Spleen (tissue), 11 donors: Measurements from ENCODE around the gene OR5H1. TPM values are rescaled to one million over a fixed set of nuclear protein-coding genes. Genes with fewer than 3 reads are reported as not detected.

Source experiments
- DNase-seq: peaks from one replicate; pipeline ENCODE4 v3.0.0-alpha.2; 2020
- H3K27ac ChIP-seq, 8 donors: fragments of 200-600 bp; sonication (generic) in 7 of 8; 1 replicate in 4 of 8; 2 replicates in 4 of 8; pipeline versions ENCODE4 v1.5.0 to v1.8.0; 2016 to 2021; ENCODE audit warnings: inconsistent platforms in 4 of 8, mild to moderate bottlenecking in 4 of 8, moderate library complexity in 1 of 8
- H3K27me3 ChIP-seq, 7 donors: fragments of 200-600 bp; sonication (generic) in 6 of 7; replicated peaks in 1 of 7; 1 replicate in 4 of 7; 2 replicates in 3 of 7; pipeline versions ENCODE4 v1.5.0 to v1.8.0; 2016 to 2021; ENCODE audit warnings: inconsistent platforms in 3 of 7, mild to moderate bottlenecking in 1 of 7
- H3K36me3 ChIP-seq, 6 donors: fragments of 200-600 bp; sonication (generic) in 5 of 6; 1 replicate in 4 of 6; 2 replicates in 2 of 6; pipeline versions ENCODE4 v1.5.0 to v1.8.0; 2016 to 2021; ENCODE audit warnings: inconsistent platforms in 2 of 6
- H3K4me1 ChIP-seq, 6 donors: fragments of 200-600 bp; sonication (generic) in 5 of 6; 1 replicate in 3 of 6; 2 replicates in 3 of 6; pipeline versions ENCODE4 v1.5.0 to v1.8.0; 2016 to 2021; ENCODE audit warnings: inconsistent platforms in 3 of 6
- H3K4me3 ChIP-seq, 8 donors: fragments of 200-600 bp; sonication (generic) in 7 of 8; 1 replicate in 4 of 8; 2 replicates in 4 of 8; pipeline versions ENCODE4 v1.5.0 to v1.8.0; 2016 to 2021; ENCODE audit warnings: inconsistent platforms in 4 of 8, mild to moderate bottlenecking in 4 of 8, moderate library complexity in 2 of 8
- H3K9me3 ChIP-seq, 8 donors: fragments of 200-600 bp; sonication (generic) in 7 of 8; 1 replicate in 4 of 8; 2 replicates in 4 of 8; pipeline versions ENCODE4 v1.5.0 to v1.8.0; 2016 to 2021; ENCODE audit warnings: inconsistent platforms in 4 of 8
- CTCF ChIP-seq, 11 experiments: fragments of 200-600 bp in 7 of 11; fragments of 450-650 bp in 4 of 11; sonication (generic) in 4 of 11; IDR thresholded peaks in 8 of 11; conservative IDR thresholded peaks in 3 of 11; 1 replicate in 7 of 11; 2 replicates in 4 of 11; pipeline versions ENCODE4 v1.4.0 to v1.8.0; 2016 to 2021; ENCODE audit warnings: antibody characterized with exemption in 11 of 11, inconsistent platforms in 4 of 11, mild to moderate bottlenecking in 1 of 11
- POLR2A ChIP-seq, 3 donors: fragments of 450-650 bp; IDR thresholded peaks; one replicate each; pipeline ENCODE4 v1.5.1; 2017; ENCODE audit warnings: antibody characterized with exemption in 3 of 3, mild to moderate bottlenecking in 1 of 3
- POLR2AphosphoS5 ChIP-seq, 3 donors: sonication (generic); formaldehyde crosslinking; IDR thresholded peaks; one replicate each; pipeline ENCODE4 v1.5.1; 2017; ENCODE audit warnings: antibody characterized with exemption in 3 of 3
- WGBS, 5 donors: extraction: QIAGEN DNeasy Blood & Tissue Kit in 3 of 5; methylation state at CpG; one replicate each; pipeline versions ENCODE4 v1.1.5 to v1.1.7; 2013 to 2018; 5-methylcytosine and 5-hydroxymethylcytosine counted together
- intact Hi-C: fragments of 100-400 bp; cut with DNase I; formaldehyde crosslinking; loops from one replicate; pipeline ENCODE4 v1.15.0; 2023; ENCODE audit warnings: low total_unique reads
- polyA plus RNA-seq, 3 donors: library from polyadenylated mRNA; stranded (reverse); fragments of 200-250 nt; gene quantifications; one replicate each; pipeline ENCODE4 v1.2.1, GENCODE V29; 2013
- total RNA-seq, 7 donors: library from RNA; depleted of rRNA in 3 of 7; stranded (reverse); fragments of >200 nt in 3 of 7; fragmentation: NEBNext Ultra II Directional in 4 of 7; extraction: Animal tissue kit (Norgen Biotek cat#: 25700) in 4 of 7; gene quantifications; one replicate each; pipeline versions ENCODE4 v1.1.0 to v1.2.1, GENCODE V29; 2016 to 2021
- donor health status: healthy with polysubstance abuse.
- donor health status: DM: no; HTN: no; CAD: no; lungs with moderate emphysema.
- donor health status: DM: no; HTN: no; CAD: no.
- donor health status: Bipolar disorder and iron deficiency.
- donor health status: healthy.
- donor health status: DM: no; HTN: no; CAD: no.
- donor health status: DM: yes; HTN: yes; CAD: no.

Gene OR5H1
- total and polyA plus RNA-seq, 10 donors = not detected

GRCh38 chr3:98171071-98171470 lies 40.5 kb downstream of the OR5H1 start:
- no peak for DNase-seq
- TF ChIP-seq CTCF (IDR thresholded peaks at IDR 0.05 in 8 of 11, conservative IDR thresholded peaks at IDR 0.05 in 3 of 11) (no peak), POLR2AphosphoS5 (IDR thresholded peaks at IDR 0.05) (no peak), POLR2A (IDR thresholded peaks at IDR 0.05) (no peak)
- Histone ChIP-seq H3K36me3 (no peaks in the 10 kb centered on the region), H3K27me3 (no peaks in the 10 kb centered on the region), H3K27ac (no peak overlapping the region), H3K4me1 (no peaks in the 10 kb centered on the region), H3K4me3 (no peak overlapping the region), H3K9me3 (peaks cover 0 to 3% (median 0%) of the 10 kb centered on the region in 8 donors)
- intact Hi-C loops = no loop called here
- 40 to 65% (median 49%) methylated on average over 1 of the region's 1 CpG for WGBS, 5 donors

GRCh38 chr3:98172621-98173020 lies 42.1 kb downstream of the OR5H1 start:
- DNase-seq = no peak
- no peak overlapping the region for H3K4me3 ChIP-seq
- no peaks in the 10 kb centered on the region for H3K36me3 ChIP-seq
- peaks cover 0 to 3% (median 0%) of the 10 kb centered on the region in 8 donors for H3K9me3 ChIP-seq
- no peak overlapping the region for H3K27ac ChIP-seq
- no peaks in the 10 kb centered on the region for H3K4me1 ChIP-seq
- no peak for TF ChIP-seq POLR2AphosphoS5 (IDR thresholded peaks at IDR 0.05)
- no peak for TF ChIP-seq POLR2A (IDR thresholded peaks at IDR 0.05)
- no peak for TF ChIP-seq CTCF (IDR thresholded peaks at IDR 0.05 in 8 of 11, conservative IDR thresholded peaks at IDR 0.05 in 3 of 11)
- intact Hi-C loops = no loop called here
- no peaks in the 10 kb centered on the region for H3K27me3 ChIP-seq
- 80 to 88% (median 83%) methylated on average over 7 of the region's 7 CpGs for WGBS, 5 donors

GRCh38 chr3:98180319-98180890 lies 49.9 kb downstream of the OR5H1 start:
- TF ChIP-seq CTCF (IDR thresholded peaks at IDR 0.05 in 8 of 11, conservative IDR thresholded peaks at IDR 0.05 in 3 of 11) = no peak
- TF ChIP-seq POLR2A (IDR thresholded peaks at IDR 0.05) = no peak
- TF ChIP-seq POLR2AphosphoS5 (IDR thresholded peaks at IDR 0.05) = no peak

GRCh38 chr3:98182196-98182595 lies 51.7 kb downstream of the OR5H1 start:
- no peak overlapping the region for H3K27ac ChIP-seq
- no peaks in the 10 kb centered on the region for H3K27me3 ChIP-seq
- no peak overlapping the region for H3K4me3 ChIP-seq
- no peaks in the 10 kb centered on the region for H3K9me3 ChIP-seq
- H3K4me1 ChIP-seq = no peaks in the 10 kb centered on the region
- no peak for DNase-seq
- H3K36me3 ChIP-seq = no peaks in the 10 kb centered on the region
- no peak for TF ChIP-seq POLR2A (IDR thresholded peaks at IDR 0.05)
- TF ChIP-seq CTCF (IDR thresholded peaks at IDR 0.05 in 8 of 11, conservative IDR thresholded peaks at IDR 0.05 in 3 of 11) = no peak
- TF ChIP-seq POLR2AphosphoS5 (IDR thresholded peaks at IDR 0.05) = no peak
- intact Hi-C loops = no loop called here

More at GRCh38 chr3:98180319-98180890, 49.9 kb downstream of the OR5H1 start:
- 46 to 66% (median 61%) methylated on average over 3 of the region's 3 CpGs for WGBS, 5 donors
- no peaks in the 10 kb centered on the region for H3K27me3 ChIP-seq
- no peaks in the 10 kb centered on the region for H3K4me1 ChIP-seq
- no peak for DNase-seq
- intact Hi-C loops = no loop called here
- H3K9me3 ChIP-seq = no peaks in the 10 kb centered on the region
- H3K4me3 ChIP-seq = no peak overlapping the region
- H3K27ac ChIP-seq = no peak overlapping the region
- no peaks in the 10 kb centered on the region for H3K36me3 ChIP-seq
